ENCODE measurements around the gene SH3D19. TPM values are rescaled to one million over a fixed set of nuclear protein-coding genes. Genes with fewer than 3 reads are reported as not detected.

Gene SH3D19
- total RNA-seq, 1 experiment from 2014 or later, result 41.7 TPM

GRCh38 chr4:151339467-151339866 is 14.1 kb upstream of the SH3D19 start:
- Histone ChIP-seq H3K4me1 (replicated peaks; ENCODE audit: insufficient read depth) (no peaks in the 10 kb centered on the region), H4K20me1 (ENCODE audit: insufficient read depth) (no peaks in the 10 kb centered on the region), H3K4me3 (no peak overlapping the region), H3K9me2 (ENCODE audit: insufficient read depth) (no peaks in the 10 kb centered on the region), H3K9me3 (ENCODE audit: insufficient read depth, low read depth) (no peaks in the 10 kb centered on the region), H3K36me3 (ENCODE audit: low read depth) (no peaks in the 10 kb centered on the region), H3K4me2 (no peak overlapping the region), H3K27ac (no peak overlapping the region), H3F3A (ENCODE audit: insufficient read depth, low read depth) (no peaks in the 10 kb centered on the region), H2AFZ (no peak overlapping the region), H3K79me2 (ENCODE audit: low read depth) (no peaks in the 10 kb centered on the region), H3K27me3 (ENCODE audit: insufficient read depth, low read depth) (no peaks in the 10 kb centered on the region)
- intact Hi-C loops (cut with micrococcal nuclease; ENCODE audit: unreplicated experiment), result no loop called here
- DNase-seq, result no peak
- ChIA-PET POLR2A (ENCODE audit: unreplicated experiment) (no interaction called here), CTCF (no interaction called here)
- no TSS peak for BruUV-seq (replicated peaks)
- no peak for TF ChIP-seq EZH2 (IDR thresholded peaks at IDR 0.05; ENCODE audit: low read depth)
- no peak for TF ChIP-seq CTCF (conservative IDR thresholded peaks at IDR 0.05)

- DNase-seq, result peak in 1 of 2 experiments; percentile 21
- Histone ChIP-seq H3F3A (ENCODE audit: insufficient read depth, low read depth) (peaks cover 3% of the 10 kb centered on the region; the same call in 1 of the 2 replicates), H3K79me2 (ENCODE audit: low read depth) (no peaks in the 10 kb centered on the region), H3K27ac (no peak overlapping the region), H4K20me1 (ENCODE audit: insufficient read depth) (no peaks in the 10 kb centered on the region), H3K9me3 (ENCODE audit: insufficient read depth, low read depth) (no peaks in the 10 kb centered on the region), H3K4me2 (no peak overlapping the region), H3K36me3 (ENCODE audit: low read depth) (no peaks in the 10 kb centered on the region), H2AFZ (no peak overlapping the region), H3K4me1 (replicated peaks; ENCODE audit: insufficient read depth) (peaks cover 15% of the 10 kb centered on the region), H3K9me2 (ENCODE audit: insufficient read depth) (no peaks in the 10 kb centered on the region), H3K4me3 (no peak overlapping the region), H3K27me3 (ENCODE audit: insufficient read depth, low read depth) (no peaks in the 10 kb centered on the region)
- CTCF ChIA-PET, result no interaction called here
- POLR2A ChIA-PET (ENCODE audit: unreplicated experiment), result interaction anchor here (0.6 kb wide), 1 partner anchor 350 kb away, joined by 4 read pairs; no protein-coding TSS in a partner anchor
- intact Hi-C loops (cut with micrococcal nuclease; ENCODE audit: unreplicated experiment), result no loop called here
- TF ChIP-seq CTCF (conservative IDR thresholded peaks at IDR 0.05) (no peak), EZH2 (IDR thresholded peaks at IDR 0.05; ENCODE audit: low read depth) (no peak)
- BruUV-seq (replicated peaks), result no TSS peak
Observed at GRCh38 chr4:151331276-151332042, 6.1 kb upstream of the SH3D19 start.

GRCh38 chr4:151329217-151330007 is 4.0 kb upstream of the SH3D19 start:
- Histone ChIP-seq H3K36me3 (ENCODE audit: low read depth) (no peaks in the 10 kb centered on the region), H3K4me3 (no peak overlapping the region), H3K27me3 (ENCODE audit: insufficient read depth, low read depth) (no peaks in the 10 kb centered on the region), H3K79me2 (ENCODE audit: low read depth) (peaks cover 1% of the 10 kb centered on the region), H3K27ac (peak overlapping the region; percentile 43), H3K9me2 (ENCODE audit: insufficient read depth) (no peaks in the 10 kb centered on the region), H3K9me3 (ENCODE audit: insufficient read depth, low read depth) (no peaks in the 10 kb centered on the region), H3K4me1 (replicated peaks; ENCODE audit: insufficient read depth) (peaks cover 15% of the 10 kb centered on the region), H4K20me1 (ENCODE audit: insufficient read depth) (no peaks in the 10 kb centered on the region), H3K4me2 (peak overlapping the region; percentile 31; the same call in 1 of the 2 replicates), H3F3A (ENCODE audit: insufficient read depth, low read depth) (peaks cover 4% of the 10 kb centered on the region), H2AFZ (no peak overlapping the region)
- no TSS peak for BruUV-seq (replicated peaks)
- DNase-seq, result peak in 1 of 2 experiments; percentile 73
- POLR2A ChIA-PET (ENCODE audit: unreplicated experiment), result interaction anchor here (0.6 kb wide), 1 partner anchor 262 kb away, joined by 4 read pairs; no protein-coding TSS in a partner anchor
- CTCF ChIA-PET, result no interaction called here
- intact Hi-C loops (cut with micrococcal nuclease; ENCODE audit: unreplicated experiment), result no loop called here
- no peak for TF ChIP-seq CTCF (conservative IDR thresholded peaks at IDR 0.05)
- TF ChIP-seq EZH2 (IDR thresholded peaks at IDR 0.05; ENCODE audit: low read depth), result no peak

Measured in PC-9 (cell line).